NCI-H2227 treated with DMSO at 0.1 percent for 48 hours (cell line): Measurements from ENCODE around the gene KCNJ1.

Experiments
- DNase-seq: peaks from one replicate; lab custom pipeline; 2025; lab: John Stamatoyannopoulos, UW

The KCNJ1 gene

GRCh38 chr11:128822130-128822529 is 45.0 kb downstream of the KCNJ1 start:
- DNase-seq = no peak

GRCh38 chr11:128821556-128821955 is 45.5 kb downstream of the KCNJ1 start:
- DNase-seq = no peak

DNA sequence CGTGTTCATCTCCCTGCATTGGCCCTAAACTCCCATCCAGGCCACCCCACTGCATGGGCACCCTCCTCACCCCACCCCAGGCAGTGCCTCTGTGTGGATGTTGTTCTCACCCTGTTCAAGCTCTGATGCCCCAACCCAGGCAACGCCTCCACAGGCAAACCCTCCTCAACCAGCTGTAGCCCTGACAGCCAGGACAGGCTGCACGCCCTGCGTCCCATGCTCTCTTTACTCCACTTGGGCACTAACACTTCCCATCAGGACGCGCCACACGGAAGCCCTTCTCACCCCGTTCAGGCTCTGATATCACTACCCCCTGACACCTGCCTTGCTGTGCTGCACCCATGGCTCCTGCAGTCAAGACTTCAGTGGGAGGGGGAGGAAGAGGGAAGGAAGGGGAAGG is 47.9 kb downstream of the KCNJ1 start:
- DNase-seq = no peak

DNA sequence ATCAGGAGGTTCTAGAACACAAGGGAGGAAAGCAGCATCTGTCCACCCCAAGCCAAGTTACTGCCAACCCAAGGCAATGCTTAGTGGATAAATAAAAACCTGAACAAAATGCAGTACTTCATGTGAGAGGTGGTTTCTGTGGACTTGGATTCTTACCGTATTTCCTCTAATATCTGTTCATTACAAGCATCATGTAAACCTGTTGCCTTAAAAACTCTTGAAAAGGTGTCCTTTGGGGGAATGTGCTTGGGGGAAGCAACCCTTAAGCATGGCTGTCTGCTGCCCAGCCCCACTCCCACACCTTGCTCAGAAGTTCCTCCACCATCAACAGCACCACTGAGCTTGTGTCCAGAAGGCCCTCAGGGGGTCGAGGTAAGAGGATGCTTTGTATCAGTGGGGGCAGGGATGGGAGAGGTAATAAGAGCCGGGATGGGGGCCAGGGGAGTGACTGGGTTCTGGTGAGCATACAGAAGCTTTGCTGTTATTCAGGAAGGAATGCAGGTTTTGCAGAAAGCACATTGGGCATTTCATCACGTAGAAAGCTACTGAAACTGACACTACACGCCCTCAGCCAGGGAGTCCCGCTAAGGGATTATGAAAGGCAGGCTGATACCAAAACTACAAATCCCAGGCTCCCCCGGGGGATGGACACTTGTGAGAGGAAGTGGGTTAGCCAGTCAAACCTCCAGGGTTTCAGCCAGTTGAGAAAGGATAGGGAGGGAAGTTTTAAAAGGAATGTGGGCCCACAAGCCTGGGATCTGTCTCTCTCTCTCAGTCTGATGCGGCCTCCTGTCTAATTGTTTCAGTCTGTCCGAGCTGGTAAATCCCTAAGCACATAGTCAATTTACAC is 52.0 kb downstream of the KCNJ1 start:
- DNase-seq = no peak

- no peak for DNase-seq
Measured at GRCh38 chr11:128813729-128814128, 53.4 kb downstream of the KCNJ1 start.

GRCh38 chr11:128810784-128811514 is 56.1 kb downstream of the KCNJ1 start:
- no peak for DNase-seq

GRCh38 chr11:128809128-128809527 is 58.0 kb downstream of the KCNJ1 start:
- DNase-seq = no peak

GRCh38 chr11:128807909-128808308 is 59.2 kb downstream of the KCNJ1 start:
- DNase-seq = no peak

DNA sequence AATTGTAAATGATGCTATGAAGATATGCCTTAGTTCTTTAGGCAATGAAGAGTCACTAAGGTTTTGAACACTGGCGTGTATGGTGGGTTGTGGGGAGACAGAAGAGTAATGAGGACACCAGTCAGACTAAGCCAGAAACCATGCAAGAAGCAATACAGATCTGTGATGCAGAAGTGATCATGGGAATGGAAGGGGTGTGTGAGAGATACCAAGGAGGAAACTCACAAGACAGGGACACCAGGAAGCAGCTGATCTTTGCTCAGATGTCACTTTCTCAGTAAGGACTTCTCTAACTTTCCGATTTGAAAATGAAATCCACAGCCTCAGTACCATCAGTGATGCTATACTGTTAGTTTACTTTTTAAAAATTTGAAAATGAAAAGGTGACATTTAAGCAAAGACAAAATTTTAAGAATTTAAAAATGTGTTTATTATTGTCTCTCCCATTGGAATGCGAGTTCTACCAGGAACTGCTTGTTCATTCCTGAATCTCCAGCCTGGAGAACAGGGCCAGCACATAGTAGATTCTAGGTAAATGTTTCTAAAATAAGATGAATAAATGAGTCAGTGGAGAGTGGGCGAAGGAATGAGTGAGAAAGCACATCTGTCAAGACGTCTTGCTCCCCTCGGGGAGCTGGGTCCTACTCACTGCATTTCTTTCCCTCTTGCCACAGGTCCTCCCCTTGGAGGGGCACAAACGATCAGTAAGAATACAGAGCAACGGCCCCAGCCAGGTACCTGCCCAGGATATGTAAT is 60.4 kb downstream of the KCNJ1 start:
- DNase-seq = no peak

DNA sequence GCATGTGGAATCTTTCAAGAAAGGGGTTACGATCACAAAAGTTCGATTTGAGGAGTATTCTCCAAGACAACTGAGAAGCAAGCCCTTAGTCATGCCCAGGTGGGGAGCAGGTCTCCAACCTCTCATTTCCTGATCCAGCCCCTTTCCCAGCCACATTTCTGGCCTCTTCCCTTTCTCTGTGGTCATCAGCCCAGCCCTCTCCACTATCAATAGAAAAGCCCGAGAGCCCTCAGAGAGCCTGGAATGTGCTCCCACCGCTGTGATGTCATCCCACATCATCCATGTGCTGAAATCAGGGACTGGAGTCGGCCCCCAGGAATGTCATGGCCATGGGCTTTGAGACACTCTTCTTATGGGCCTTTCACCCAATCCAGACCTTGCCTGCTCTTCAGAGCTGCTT is 62.6 kb downstream of the KCNJ1 start:
- no peak for DNase-seq

DNA sequence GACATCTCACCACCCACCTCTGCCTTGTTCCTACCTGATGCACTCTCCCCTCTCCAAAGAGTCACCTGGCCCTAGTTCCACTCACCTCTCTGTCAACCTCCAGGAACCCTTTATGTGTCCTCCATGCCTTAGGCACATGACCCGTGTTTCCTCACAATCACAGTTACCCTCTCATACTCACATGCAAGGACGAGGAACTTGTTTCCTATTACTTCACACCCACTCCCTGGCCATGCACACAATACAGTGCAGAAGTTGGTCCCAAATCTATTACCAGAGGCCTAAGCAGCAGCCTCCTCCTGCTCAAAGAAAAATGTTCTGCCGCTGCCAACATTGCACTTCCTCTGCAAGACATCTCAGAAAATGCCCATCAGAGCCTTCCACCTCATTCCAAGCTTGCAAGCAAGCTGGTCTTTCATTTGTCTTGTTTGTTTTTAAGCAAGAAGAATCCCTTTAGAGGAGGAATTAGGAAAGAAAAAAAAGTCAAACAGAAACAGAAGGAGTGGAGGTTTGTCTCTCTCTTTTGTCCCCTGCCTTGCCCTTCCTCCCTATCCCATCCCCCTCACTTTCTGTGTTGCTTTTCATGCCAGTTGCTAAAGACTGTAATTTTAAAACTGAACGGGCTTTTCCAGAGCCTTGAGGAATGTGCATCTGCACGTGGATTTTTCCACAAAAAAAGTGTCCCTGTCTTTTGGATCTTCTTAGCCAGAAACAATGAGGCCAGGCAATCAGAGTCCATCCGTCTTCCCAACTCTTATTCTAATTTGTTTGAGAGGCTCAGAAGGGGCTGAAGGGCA is 63.4 kb downstream of the KCNJ1 start:
- DNase-seq = no peak

GRCh38 chr11:128803011-128803410 is 64.1 kb downstream of the KCNJ1 start:
- DNase-seq = no peak

DNA sequence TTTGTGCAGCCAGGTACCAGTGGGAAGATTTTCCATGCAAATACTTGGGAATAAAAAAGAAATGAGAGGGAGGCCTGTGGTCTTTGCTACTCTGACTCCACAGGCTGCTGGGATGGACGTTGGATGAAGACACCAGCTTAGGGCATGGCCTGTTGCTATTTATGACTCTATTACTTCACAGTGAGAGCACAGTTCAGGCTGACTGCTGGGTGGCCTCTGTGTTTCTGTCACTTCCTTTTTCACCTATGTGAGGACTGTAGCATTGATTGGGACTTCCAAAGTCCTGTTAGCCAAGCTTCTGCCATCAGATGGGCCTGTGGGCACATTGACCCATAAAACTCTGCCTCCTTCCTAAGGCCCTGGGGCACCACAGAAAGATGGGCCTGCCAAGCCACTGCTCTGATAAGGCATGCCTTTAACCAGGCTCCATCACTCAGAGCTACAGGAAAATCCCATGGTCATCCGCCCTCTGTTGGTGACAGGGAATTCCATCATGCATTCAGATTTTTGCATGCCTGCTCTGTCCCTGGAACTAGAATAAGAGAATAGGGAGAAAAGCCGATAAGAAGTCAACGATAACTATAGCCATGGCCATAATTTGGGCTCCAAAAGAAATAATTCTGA is 64.6 kb downstream of the KCNJ1 start:
- no peak for DNase-seq

DNA sequence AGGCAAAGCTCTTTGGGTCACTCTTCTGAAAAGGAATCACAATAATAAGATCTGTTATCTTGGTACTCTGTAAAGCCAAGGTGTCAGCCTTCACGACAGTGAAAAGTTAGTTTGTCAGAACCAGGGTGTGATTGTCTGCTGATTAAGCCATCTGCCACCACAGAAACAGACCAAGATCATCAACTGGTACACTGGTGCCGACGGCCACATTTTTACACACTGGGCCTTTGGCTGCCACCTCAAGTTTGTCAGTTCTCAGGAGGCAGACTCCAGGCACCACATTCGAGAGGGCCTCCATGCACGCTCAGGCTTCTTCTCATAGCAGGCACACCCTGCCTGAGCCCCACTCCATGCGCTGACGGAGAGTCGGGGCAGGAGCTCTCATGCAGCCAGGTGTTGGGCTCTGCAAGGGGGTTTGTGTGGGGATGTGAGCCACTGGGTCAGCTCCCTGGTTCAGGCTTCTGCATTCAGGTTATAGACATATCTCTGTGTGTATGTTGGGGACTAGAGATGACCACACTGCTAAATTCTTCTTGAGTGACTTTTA is 66.2 kb downstream of the KCNJ1 start:
- no peak for DNase-seq

GRCh38 chr11:128796270-128796669 is 70.8 kb downstream of the KCNJ1 start:
- no peak for DNase-seq

- no peak for DNase-seq
Measured at GRCh38 chr11:128790196-128790595, 76.9 kb downstream of the KCNJ1 start.

- DNase-seq = no peak
Measured at GRCh38 chr11:128789497-128790150, 77.5 kb downstream of the KCNJ1 start.
